ENCODE measurements around the gene NEUROG1. TPM values are rescaled to one million over a fixed set of nuclear protein-coding genes. Genes with fewer than 3 reads are reported as not detected.

NEUROG1 gene
- total RNA-seq, 1 donor from 2014 or later, result not detected

GRCh38 chr5:135564331-135564730, 28.6 kb upstream of the NEUROG1 start:
- no peak for DNase-seq (ENCODE audit: low read depth in 2 of 2)

- no peak for DNase-seq (ENCODE audit: low read depth in 2 of 2)
Observed at GRCh38 chr5:135561266-135561665, 25.5 kb upstream of the NEUROG1 start.

DNA sequence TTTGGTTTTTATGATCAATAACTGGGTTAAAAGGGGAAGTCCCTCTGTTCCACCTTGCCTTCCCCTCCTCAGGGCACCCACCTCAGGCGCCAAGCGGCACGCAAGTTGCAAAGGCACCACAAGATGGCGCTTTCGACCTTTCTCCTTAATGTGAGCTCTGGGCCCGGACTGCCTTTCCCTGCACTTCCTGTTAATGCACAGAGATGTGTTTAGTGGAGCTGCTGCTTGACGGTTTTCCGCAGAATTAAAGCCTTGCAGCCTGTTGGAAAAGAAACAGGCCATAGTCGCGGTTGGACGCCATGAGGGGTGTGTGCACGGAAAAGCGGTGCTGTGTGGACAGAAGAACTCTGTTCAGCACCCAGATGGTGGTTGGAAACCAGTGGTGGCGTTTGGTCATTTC, 25.1 kb upstream of the NEUROG1 start:
- peak; percentile 72 for DNase-seq (ENCODE audit: low read depth in 2 of 2)

DNA sequence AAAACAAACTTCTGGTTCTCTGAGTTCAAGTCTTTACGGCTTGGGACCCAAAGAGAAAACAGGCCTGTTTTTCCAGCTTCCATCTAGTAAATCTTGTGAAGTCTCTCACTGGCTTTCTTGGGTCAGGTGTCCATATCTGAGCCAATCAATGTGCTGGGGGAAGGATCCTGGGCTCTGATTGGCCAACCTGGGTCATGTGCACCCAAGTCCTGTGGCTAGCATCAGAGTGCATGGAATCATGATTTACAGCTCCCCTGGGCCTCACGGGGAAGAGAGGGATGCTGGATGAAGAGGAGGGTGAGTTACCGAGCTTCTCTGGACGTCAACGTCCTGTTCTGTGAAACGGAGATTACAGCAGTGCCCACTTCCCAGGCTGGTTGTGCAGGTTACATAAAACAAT, 23.6 kb upstream of the NEUROG1 start:
- DNase-seq (ENCODE audit: low read depth in 2 of 2), result peak in 1 of 2 donors; percentile 18

- DNase-seq (ENCODE audit: low read depth in 2 of 2), result no peak
Observed at GRCh38 chr5:135557076-135557838, 21.5 kb upstream of the NEUROG1 start.

DNA sequence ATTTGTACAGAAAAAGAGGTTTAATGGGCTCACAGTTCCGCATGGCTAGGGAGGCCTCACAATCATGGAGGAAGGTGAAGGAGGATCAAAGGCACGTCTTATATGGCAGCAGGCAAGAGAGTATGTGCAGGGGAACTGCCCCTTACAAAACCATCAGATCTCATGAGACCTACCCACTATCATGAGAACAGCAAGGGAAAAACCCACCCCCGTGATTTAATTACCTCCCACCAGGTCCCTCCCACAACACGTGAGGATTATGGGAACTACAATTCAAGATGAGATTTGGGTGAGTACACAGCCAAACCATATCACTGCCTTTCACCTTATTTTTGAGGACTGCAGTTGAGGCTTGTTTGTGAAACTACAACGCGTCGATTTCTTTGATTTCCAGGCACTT, 20.9 kb upstream of the NEUROG1 start:
- no peak for DNase-seq (ENCODE audit: low read depth in 2 of 2)

DNA sequence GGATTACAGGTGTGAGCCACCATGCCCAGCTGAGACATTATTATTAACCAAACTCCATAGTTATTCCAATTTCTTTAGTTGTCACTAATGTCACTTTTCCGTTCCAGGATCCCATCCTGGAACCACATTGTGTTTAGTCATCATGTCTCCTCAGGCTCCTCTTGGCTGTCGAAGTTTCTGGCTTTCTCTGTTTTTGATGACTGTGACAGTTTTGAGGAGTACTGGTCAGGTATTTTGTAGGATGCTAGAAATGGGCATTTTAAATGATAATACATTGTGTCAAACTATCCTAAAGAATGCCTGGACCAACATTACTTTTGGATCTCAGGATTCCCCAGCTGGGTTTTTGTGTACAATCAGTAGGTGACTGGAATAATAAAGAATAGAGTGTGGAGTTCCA, 19.8 kb upstream of the NEUROG1 start:
- no peak for DNase-seq (ENCODE audit: low read depth in 2 of 2)

GRCh38 chr5:135553688-135554462, 18.1 kb upstream of the NEUROG1 start:
- DNase-seq (ENCODE audit: low read depth in 2 of 2), result no peak

DNA sequence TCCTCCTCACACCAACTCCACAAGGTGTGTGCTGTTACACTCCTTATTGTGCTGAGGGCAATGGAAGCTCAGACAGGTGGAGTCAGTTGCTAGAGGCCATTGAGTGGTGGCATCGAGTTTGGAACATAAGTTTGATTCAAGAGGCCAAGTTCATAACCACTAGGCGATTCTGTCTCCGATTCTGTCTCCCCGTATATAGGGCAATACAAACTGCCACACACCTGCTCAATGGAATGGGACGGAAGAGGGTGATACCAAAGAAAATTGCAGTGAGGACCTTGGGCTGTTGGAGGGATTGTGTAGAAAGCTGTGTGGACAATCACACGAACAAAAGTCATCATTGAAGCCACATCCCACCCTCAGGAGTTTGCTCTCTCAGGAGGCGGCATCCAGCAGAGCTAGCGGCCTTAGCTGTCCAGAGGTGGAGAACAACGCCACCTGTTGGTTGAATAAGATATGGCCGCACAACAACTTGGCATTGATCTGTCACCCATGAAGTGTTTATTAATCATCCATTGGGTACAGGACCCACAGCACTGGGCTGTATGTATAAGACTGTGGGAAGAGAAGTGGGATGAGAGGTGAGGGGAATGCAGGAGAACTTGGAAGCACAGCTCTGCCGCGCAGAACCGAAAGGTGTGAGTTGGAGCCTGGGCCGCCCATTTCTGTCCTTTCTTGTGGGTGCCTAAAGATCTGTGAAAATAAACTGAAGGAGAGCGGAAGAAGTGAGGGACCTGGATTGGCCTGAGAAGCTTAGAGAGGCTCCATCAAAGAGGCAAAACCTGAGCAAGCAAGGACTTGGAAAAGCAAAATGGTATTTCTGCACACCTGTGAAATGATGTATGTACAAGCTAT, 16.1 kb upstream of the NEUROG1 start:
- DNase-seq (ENCODE audit: low read depth in 2 of 2), result peak; percentile 75 to 83

GRCh38 chr5:135549413-135549812, 13.6 kb upstream of the NEUROG1 start:
- no peak for DNase-seq (ENCODE audit: low read depth in 2 of 2)

- DNase-seq (ENCODE audit: low read depth in 2 of 2), result no peak
Observed at GRCh38 chr5:135547590-135548254, 12.0 kb upstream of the NEUROG1 start.

DNA sequence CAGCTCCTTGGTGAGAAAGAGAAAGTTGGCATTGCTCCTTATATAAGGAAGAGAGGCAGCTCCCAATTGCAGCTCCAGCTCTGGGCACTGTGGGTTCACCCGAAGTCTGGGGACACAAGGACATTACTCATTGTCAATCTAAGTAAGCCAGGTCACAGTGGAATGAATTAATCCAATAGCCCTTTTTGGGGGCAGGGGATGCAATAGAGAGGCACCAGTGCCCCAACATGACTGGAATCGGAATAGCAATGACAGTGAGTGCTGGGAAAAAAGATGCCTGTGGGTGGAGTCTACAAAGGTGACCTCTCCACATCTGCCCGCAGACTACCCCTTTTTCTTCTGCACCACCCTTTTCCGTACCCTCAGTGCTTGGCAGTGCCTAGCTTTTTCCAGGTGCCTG, 11.1 kb upstream of the NEUROG1 start:
- DNase-seq (ENCODE audit: low read depth in 2 of 2), result no peak

DNA sequence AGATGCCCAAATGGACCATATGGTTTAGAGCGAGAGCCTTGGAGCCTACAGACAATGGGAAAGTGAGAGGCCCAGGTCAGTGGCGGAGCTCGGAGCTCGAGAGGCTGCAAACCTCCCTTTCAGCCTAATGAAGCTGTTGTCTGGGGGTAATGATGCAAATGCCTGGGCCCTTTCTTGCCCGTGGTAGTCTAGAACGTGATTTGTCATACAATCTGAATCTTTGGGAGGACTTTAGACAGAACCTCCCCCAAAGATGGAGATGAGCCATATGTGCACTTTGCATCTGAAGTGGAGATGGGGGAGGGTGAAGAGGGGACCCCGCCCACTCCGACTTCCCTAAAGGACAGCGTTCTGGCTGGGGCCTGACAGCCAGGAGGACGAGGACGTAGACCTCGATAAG, 10.3 kb upstream of the NEUROG1 start:
- no peak for DNase-seq (ENCODE audit: low read depth in 2 of 2)

- DNase-seq (ENCODE audit: low read depth in 2 of 2), result no peak
Observed at GRCh38 chr5:135545099-135545498, 9.3 kb upstream of the NEUROG1 start.

GRCh38 chr5:135543485-135544304, 7.9 kb upstream of the NEUROG1 start:
- peak in 1 of 2 donors; percentile 33 for DNase-seq (ENCODE audit: low read depth in 2 of 2)

DNA sequence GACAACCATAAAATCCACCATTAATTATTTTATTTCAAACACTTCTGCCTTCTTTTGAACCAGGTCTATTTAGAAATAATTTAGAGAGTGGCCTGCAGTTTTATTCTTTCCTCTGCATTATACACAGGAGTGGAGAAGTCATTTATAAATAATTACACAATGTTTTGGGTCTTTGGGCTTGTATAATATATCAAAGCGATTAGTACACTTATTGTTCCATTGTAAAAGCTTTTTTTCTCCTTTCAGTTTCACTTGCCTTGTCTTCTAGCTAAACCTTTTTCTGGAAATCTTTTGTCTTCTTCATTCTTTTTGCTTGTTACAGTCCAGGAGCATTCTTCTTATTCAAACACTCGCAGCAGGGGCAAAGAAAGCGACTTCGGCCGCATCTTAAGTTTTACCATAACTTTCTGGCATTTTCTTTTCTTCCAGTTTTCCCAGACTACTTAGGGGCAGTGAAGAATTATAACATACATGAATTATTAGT, 7.3 kb upstream of the NEUROG1 start:
- no peak for DNase-seq (ENCODE audit: low read depth in 2 of 2)

DNA sequence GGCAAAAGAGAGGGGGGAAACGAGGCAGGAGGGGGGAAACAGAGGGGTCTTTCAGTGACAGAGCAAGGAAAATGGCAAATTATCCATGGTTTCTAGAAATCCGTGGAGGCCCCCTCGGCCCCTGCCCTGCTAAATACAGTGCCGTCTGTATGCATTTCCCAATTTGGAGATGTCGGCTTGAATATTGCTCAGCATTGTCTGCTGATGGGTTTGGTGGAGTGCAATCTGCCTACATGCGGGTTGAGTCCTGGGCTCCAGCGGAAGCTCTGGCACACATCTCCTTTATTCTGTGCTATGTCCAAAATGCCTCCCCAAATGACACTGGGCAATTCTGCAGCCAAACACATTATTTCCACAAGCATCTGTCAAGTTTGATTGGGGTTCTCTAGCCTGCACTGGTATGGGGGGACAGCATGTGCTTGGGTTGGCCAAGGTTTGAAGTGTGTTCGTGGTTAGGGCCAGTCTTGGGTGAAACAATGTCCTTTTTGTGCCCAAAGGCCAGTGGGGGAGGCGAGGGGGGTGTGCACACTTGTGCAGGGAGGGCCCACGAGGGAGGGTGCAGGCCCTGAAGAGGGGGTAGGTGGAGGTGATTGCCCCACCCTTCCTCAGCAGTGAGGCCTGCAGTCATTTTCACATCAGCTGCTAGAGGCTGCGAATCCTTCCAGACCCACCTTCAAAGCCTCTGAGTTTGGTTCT, 6.2 kb upstream of the NEUROG1 start:
- no peak for DNase-seq (ENCODE audit: low read depth in 2 of 2)

DNA sequence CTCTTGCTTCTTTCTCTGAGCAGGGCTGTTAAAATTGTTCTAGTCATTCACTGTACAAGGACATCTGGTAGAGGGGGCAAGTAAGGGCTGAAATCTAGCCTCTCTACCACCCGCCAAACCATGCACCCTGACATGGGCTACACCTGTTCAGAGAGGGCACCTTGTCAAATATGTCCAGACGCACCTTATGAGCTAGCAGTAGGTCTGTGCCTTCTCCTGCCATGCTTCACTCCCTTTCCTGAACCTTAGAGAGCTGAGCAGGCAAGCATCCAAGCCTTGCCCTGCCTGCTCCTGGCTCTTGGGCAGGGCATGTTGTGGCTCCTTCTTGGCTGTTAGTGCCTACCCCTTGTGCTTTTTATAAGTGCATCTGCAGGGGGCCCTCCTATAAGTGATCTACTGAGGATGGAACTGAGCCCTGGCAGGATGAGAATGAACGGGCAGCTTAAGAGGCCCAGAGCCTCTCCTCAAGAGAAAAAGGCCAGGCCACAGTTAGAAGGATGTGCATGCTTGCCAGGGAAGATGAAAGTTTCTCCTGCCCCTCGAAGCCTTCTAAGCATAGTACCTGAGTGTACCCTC, 3.8 kb upstream of the NEUROG1 start:
- no peak for DNase-seq (ENCODE audit: low read depth in 2 of 2)

GRCh38 chr5:135538261-135538660, 2.5 kb upstream of the NEUROG1 start:
- DNase-seq (ENCODE audit: low read depth in 2 of 2), result no peak

Measured in lung microvascular endothelial cell (primary cell).